Stimulated activated CD8-positive, alpha-beta memory T cell treated with anti-CD3 and anti-CD28 coated beads, Interleukin-12 subunit alpha, Interleukin-12 subunit beta, amount 100 ng/mL, for 1 hour (primary cell): Measurements from ENCODE around the gene ZNF30.
A peak's percentile ranks its signal among the peaks of the same experiment; 100 is the strongest.
"Not testable (repeated sequence)": the region's sequence is repeated elsewhere in the genome, so short reads cannot be mapped to it uniquely, and the experiment has no call there.

Experiments used
- DNase-seq: peaks from one replicate; pipeline ENCODE4 v3.0.0-alpha.2; 2020; ENCODE audit warnings: low read depth

ZNF30 gene

DNA sequence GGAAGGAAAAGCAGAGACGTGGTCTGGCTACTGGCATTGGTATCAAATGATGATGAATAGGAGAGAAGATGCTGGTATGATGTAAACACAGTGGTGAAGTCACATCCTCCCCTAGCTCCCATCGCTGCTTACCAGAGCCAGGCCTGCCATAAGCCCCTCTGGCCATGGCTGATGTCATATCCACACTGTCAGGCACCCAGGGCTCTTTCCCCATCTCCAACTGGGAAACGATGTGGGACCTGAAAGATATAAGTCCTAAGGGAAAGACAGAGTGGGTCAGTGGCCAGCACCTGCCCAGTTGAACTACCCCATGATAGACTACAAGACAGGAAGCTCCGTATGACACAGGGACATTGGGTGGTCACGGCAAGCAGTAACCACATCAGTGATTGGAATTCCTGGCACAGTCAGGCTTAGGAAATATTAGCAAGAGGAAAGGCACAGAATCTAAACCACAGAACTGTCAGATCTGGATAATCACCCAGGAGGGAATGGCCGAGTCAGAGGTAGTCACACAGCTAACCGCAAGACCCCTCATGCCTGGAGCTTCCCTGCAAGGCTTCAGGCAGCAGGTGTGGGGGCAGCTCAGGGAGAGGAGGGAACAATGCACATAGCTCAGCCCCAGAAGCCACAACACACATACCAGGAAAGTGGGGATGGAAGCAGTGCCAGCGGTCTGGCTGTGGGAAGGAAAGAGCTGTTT, 33.6 kb downstream of the ZNF30 start:
- no peak for DNase-seq

GRCh38 chr19:34960940-34961679, 34.4 kb downstream of the ZNF30 start:
- DNase-seq: no peak

DNA sequence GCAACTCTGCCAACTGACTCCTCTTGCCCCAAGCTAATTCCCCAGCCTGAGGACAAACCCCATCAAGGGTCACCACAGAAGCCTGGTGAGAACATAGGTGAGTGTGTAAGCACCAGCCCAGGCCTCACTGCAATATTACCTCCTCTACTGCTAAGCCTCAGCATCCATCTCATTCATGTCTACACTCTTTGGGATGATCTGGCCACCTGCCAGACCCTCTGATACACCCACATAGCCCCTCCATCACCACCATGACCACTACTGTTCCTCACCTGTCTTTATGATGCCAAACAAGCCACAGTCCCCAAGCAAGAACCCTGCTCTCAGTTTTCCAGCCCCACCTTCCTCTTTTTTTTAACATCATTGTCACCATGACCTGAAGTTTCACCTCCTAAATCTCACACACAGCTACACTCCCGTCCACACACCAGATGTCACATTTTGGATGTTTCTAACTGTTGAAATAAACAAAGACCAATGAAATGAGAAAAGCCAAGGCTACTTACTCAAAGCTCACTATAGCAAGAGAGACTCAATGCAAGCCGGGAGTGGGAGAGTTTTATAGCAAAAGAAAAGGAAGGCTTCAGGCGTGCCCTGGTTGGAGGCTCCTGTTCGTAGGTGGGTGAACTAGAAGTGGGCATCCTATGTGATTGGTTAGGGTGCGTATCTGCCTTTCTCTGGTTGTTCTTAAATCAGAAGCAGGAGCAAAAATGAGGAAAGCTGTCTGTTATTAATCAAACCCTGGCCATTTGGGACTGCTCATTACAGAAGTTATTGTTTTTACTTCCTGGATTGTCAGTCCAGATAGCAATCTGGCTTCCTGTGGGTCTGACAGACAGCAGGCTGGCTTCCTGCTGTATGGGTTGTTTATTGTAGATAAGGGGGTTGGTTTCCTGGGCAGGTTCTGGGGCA, 35.3 kb downstream of the ZNF30 start:
- no peak for DNase-seq

- DNase-seq: no peak
These were observed 36.2 kb downstream of the ZNF30 start for GRCh38 chr19:34962687-34963572.

GRCh38 chr19:34963573-34964406, 37.1 kb downstream of the ZNF30 start, which contains the start of gene ZNF792:
TSS of gene ZNF792 (minus strand) at chr19:34964229. CDS start at chr19:34963662, 567 bp downstream.
- DNase-seq: peak; percentile 16

GRCh38 chr19:34964598-34964997, 37.9 kb downstream of the ZNF30 start:
- no peak for DNase-seq

- DNase-seq: not testable (repeated sequence)
These were observed 38.8 kb downstream of the ZNF30 start for GRCh38 chr19:34965505-34965904.

GRCh38 chr19:34967551-34967950, 40.8 kb downstream of the ZNF30 start:
- DNase-seq: no peak

- no peak for DNase-seq
These were observed 43.0 kb downstream of the ZNF30 start for GRCh38 chr19:34969721-34970120.

DNA sequence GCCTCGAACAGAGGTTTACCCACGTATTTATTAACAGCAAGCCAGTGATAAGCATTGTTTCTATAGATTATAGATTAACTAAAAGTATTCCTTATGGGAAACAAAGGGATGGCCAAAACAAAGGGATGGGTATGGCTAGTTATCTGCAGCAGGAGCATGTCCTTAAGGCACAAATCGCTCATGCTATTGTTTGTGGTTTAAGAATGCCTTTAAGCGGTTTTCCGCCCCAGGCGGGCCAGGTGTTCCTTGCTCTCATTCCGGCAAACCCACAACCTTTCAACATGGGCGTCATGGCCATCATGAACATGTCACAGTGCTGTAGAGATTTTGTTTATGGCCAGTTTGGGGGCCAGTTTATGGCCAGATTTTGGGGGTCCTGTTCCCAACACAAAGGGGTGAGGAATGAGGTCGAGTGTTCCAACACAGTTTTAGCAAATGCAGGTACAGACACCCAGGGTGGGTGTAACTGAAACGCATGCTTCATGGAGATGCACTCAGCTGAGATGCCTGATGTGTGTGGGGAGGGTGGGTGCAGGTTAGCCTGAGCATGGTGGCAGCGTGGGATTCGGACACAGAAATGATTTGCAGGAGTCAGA, 43.6 kb downstream of the ZNF30 start:
- not testable (repeated sequence) for DNase-seq

GRCh38 chr19:34972163-34972705, 45.5 kb downstream of the ZNF30 start:
- DNase-seq: no peak

- no peak for DNase-seq
These were observed 47.9 kb downstream of the ZNF30 start for GRCh38 chr19:34974646-34975045.

GRCh38 chr19:34975056-34975455, 48.4 kb downstream of the ZNF30 start:
- DNase-seq: no peak

- DNase-seq: no peak
These were observed 49.9 kb downstream of the ZNF30 start for GRCh38 chr19:34976611-34977010.

DNA sequence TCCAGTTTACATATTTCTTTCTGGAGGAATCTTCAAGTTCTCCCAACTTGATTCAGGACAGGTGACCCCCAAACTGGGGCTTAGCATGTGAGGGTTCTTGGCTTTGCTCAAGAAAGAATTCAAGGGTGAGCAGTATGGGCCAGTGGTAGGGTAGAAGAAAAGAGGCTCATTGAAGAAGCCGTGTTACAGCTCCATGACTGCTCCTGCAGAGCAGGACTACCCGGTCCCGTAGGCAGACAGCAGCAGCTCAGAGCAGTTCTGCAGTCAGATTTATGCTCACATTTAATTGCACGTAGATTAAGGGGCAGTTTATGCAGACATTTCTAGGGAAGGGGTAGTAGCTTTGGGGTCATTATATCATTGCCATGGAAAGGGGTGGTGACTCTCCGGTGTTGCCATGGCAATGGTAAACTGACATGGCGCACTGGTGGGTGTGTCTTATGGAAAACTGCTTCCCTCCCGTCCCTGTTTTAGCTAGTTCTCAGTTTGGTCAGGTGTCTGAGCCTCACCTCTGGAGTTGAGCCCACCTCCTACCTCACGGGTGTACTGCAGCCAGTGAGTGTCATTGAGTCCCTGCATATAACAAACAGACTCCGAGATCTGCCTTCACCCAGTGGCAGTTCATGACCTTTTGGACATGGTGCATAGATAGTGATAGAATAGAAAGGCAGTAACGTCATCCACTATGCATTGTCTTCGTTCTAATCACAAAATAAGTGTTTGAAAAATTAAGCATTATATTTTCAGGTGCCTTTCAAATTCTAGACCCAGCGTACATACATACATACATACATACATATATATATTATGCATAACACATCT, 53.3 kb downstream of the ZNF30 start:
- no peak for DNase-seq

GRCh38 chr19:34982275-34982674, 55.6 kb downstream of the ZNF30 start:
- DNase-seq: no peak

DNA sequence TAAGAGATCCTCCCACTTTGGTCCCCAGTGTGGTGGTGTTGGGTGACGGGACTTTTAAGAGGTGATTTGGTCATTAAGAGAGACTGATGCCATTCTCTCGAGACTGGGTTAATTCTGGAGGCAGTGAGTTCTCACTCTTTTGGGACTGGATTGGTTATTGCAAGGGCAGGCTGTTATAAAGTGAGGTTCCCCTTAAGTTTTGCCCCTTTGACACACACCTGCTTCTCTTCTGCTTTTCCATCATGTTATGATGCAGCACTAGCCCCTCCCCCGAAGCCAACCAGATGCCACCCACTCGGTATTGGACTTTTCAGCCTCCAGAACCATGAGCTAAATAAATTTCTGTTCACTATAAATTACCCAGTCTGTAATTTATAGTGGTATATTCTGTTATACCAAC, 57.1 kb downstream of the ZNF30 start:
- DNase-seq: no peak

DNA sequence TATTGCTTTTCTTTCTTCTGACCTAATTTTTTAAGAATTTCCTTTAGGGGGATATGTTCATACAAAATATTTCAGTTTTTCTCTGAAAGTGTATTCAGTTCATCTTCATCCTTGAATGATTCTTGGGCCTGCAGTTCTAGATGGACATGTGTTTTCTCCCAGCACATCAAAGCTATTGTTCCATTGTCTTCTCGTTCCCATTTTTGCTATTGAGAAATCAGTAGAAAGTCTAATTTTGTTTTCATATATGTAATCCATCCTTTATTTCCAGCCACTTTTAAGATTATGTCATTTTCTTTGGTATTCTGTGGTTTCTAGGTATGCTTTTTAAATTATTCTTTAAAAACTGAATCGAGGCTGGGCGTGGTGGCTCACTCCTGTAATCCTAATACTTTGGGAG, 57.6 kb downstream of the ZNF30 start:
- DNase-seq: no peak
